SU-DHL-6 (cell line): Measurements from ENCODE around the gene CDK14.

Experiments used
- CTCF ChIP-seq: fragments of 200-600 bp; sonication (generic); IDR thresholded peaks from one replicate; pipeline ENCODE4 v1.5.1; 2017; ENCODE audit warnings: antibody characterized with exemption, mild to moderate bottlenecking, low read length, moderate library complexity; ENCODE audit not compliant: insufficient read depth, poor library complexity, severe bottlenecking
- EZH2phosphoT487 ChIP-seq: fragments of 200-600 bp; sonication (generic), shearing (Covaris generic); conservative IDR thresholded peaks from 2 replicates; pipeline ENCODE4 v1.6.1; 2018; ENCODE audit warnings: mild to moderate bottlenecking, antibody characterized with exemption, low read length, moderate library complexity, mixed read lengths

GRCh38 chr7:91080351-91080750 is 484.2 kb downstream of the CDK14 start:
- TF ChIP-seq CTCF: no peak
- TF ChIP-seq EZH2phosphoT487: no peak
